Endometrial microvascular endothelial cells (primary cell): ENCODE data around the gene SLCO2A1. TPM values are rescaled to one million over a fixed set of nuclear protein-coding genes. Genes with fewer than 3 reads are reported as not detected.
"Not testable (repeated sequence)": the region's sequence is repeated elsewhere in the genome, so short reads cannot be mapped to it uniquely, and the experiment has no call there.

Experiments
- in situ Hi-C: cut with HindIII; loops from 2 replicates; pipeline ENCODE4 v1.10.0; 2017; ENCODE audit warnings: low sequenced_read_pairs, low pct_unique_long_range_greater_than_20kb; ENCODE audit errors: inconsistent ontology term
- total RNA-seq: library from RNA; depleted of rRNA; stranded (reverse); fragments of >200 nt; gene quantifications from one replicate; pipeline ENCODE4 v1.2.3, GENCODE V29; 2015; ENCODE audit errors: inconsistent ontology term

SLCO2A1 gene
- total RNA-seq, result 22.4 TPM

GRCh38 chr3:134029734-134030378 is at the start of gene SLCO2A1:
Gene SLCO2A1 (minus strand): TSS chr3:134029925. CDS start chr3:134029802, 123 bp downstream.
- in situ Hi-C loops, result no loop called here

- in situ Hi-C loops, result no loop called here
Observed at GRCh38 chr3:134079111-134079547, 49.4 kb upstream of the SLCO2A1 start.

- in situ Hi-C loops, result no loop called here
Observed at GRCh38 chr3:134078169-134078831, 48.6 kb upstream of the SLCO2A1 start.

GRCh38 chr3:134077649-134078161 is 48.0 kb upstream of the SLCO2A1 start:
- in situ Hi-C loops, result no loop called here

GRCh38 chr3:134076851-134077250 is 47.1 kb upstream of the SLCO2A1 start:
- in situ Hi-C loops, result no loop called here

GRCh38 chr3:134075846-134076245 is 46.1 kb upstream of the SLCO2A1 start:
- in situ Hi-C loops, result no loop called here

GRCh38 chr3:134075568-134075825 is 45.8 kb upstream of the SLCO2A1 start:
- in situ Hi-C loops, result no loop called here

- in situ Hi-C loops, result no loop called here
Observed at GRCh38 chr3:134074790-134075567, 45.3 kb upstream of the SLCO2A1 start.

- in situ Hi-C loops, result no loop called here
Observed at GRCh38 chr3:134074001-134074789, 44.5 kb upstream of the SLCO2A1 start.

GRCh38 chr3:134073583-134073945 is 43.8 kb upstream of the SLCO2A1 start:
- in situ Hi-C loops, result no loop called here

GRCh38 chr3:134072881-134073582 is 43.3 kb upstream of the SLCO2A1 start:
- in situ Hi-C loops, result no loop called here

- in situ Hi-C loops, result not testable (repeated sequence)
Observed at GRCh38 chr3:134070281-134070680, 40.6 kb upstream of the SLCO2A1 start.

GRCh38 chr3:134068429-134068828 is 38.7 kb upstream of the SLCO2A1 start:
- in situ Hi-C loops, result no loop called here

GRCh38 chr3:134067531-134068161 is 37.9 kb upstream of the SLCO2A1 start:
- in situ Hi-C loops, result no loop called here

- in situ Hi-C loops, result no loop called here
Observed at GRCh38 chr3:134066651-134067530, 37.2 kb upstream of the SLCO2A1 start.

- in situ Hi-C loops, result no loop called here
Observed at GRCh38 chr3:134066158-134066541, 36.4 kb upstream of the SLCO2A1 start.
